A549 (cell line): ENCODE measurements around the gene SPRR3.

Experiments used
- BHLHE40 ChIP-seq: IDR thresholded peaks from 2 replicates; pipeline ENCODE4 v1.6.1; 2012; ENCODE audit warnings: low read depth, low read length, inconsistent platforms
- GATA3 ChIP-seq: IDR thresholded peaks from 2 replicates; pipeline ENCODE4 v1.6.1; 2012; ENCODE audit warnings: borderline replicate concordance
- JUN ChIP-seq, 2 experiments: fragments of >200 bp; sonication (Bioruptor Twin); formaldehyde crosslinking; IDR thresholded peaks; 2 replicates in 1 of 2; 3 replicates in 1 of 2; pipeline ENCODE4 v1.6.1; 2016 to 2017
- MAZ ChIP-seq: fragments of 150-350 bp; IDR thresholded peaks from 2 replicates; pipeline ENCODE4 v1.6.1; 2014; ENCODE audit warnings: antibody characterized with exemption, low read depth, low read length, borderline replicate concordance
- NR3C1 ChIP-seq: fragments of >200 bp; sonication (Bioruptor Twin); formaldehyde crosslinking; IDR thresholded peaks from 3 replicates; pipeline ENCODE4 v1.6.1; 2017
- PHF8 ChIP-seq: fragments of 200-600 bp; sonication (generic); IDR thresholded peaks from 2 replicates; pipeline ENCODE4 v1.6.1; 2016; ENCODE audit warnings: low read depth, mild to moderate bottlenecking, antibody characterized with exemption, moderate library complexity, borderline replicate concordance
- POLR2A ChIP-seq: IDR thresholded peaks from 2 replicates; pipeline ENCODE4 v1.6.1; 2012; ENCODE audit warnings: mild to moderate bottlenecking, low read length
- SMC3 ChIP-seq: fragments of >200 bp; sonication (Bioruptor Twin); formaldehyde crosslinking; IDR thresholded peaks from 3 replicates; pipeline ENCODE4 v1.6.1; 2018; ENCODE audit warnings: inconsistent platforms
- TF ChIP-seq, protein P1 (sequence below): fragments of >200 bp; sonication (Bioruptor Twin); formaldehyde crosslinking; IDR thresholded peaks from 3 replicates; pipeline ENCODE4 v1.5.1; 2016
- TF ChIP-seq, protein P2 (sequence below): IDR thresholded peaks from 2 replicates; pipeline ENCODE4 v1.6.1; 2012
- TF ChIP-seq, protein P3 (sequence below): fragments of 200-600 bp; sonication (generic); IDR thresholded peaks from 2 replicates; pipeline ENCODE4 v1.6.1; 2016; ENCODE audit warnings: antibody characterized with exemption, mild to moderate bottlenecking, moderate library complexity

DNA sequence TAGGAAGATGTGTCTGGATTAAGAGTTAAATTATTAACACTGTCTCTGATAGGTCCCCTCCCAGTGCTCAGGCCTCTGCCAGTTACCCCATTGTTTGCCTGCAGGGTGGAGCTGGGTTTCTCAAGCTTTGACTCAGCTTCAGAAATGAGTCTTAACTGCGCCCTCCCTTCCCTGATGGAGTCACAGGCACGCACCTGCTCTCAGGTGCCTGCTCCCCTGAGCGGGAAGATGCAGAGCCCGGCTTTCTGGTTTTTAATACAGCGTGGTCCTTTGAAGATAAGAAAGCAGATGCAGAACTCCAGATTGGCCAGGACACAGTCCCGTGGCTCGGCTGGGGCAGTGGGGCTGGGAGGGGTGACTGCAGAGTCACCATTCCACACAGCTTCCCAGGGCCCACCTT lies 34.3 kb upstream of the SPRR3 start:
- TF ChIP-seq, protein P1, sequence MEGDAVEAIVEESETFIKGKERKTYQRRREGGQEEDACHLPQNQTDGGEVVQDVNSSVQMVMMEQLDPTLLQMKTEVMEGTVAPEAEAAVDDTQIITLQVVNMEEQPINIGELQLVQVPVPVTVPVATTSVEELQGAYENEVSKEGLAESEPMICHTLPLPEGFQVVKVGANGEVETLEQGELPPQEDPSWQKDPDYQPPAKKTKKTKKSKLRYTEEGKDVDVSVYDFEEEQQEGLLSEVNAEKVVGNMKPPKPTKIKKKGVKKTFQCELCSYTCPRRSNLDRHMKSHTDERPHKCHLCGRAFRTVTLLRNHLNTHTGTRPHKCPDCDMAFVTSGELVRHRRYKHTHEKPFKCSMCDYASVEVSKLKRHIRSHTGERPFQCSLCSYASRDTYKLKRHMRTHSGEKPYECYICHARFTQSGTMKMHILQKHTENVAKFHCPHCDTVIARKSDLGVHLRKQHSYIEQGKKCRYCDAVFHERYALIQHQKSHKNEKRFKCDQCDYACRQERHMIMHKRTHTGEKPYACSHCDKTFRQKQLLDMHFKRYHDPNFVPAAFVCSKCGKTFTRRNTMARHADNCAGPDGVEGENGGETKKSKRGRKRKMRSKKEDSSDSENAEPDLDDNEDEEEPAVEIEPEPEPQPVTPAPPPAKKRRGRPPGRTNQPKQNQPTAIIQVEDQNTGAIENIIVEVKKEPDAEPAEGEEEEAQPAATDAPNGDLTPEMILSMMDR, result no peak
- TF ChIP-seq PHF8 (no peak), BHLHE40 (no peak), POLR2A (no peak), JUN (IDR thresholded peaks at IDR 0.05) (no peak), NR3C1 (no peak), GATA3 (no peak), SMC3 (no peak), MAZ (no peak)
- TF ChIP-seq, protein P2, sequence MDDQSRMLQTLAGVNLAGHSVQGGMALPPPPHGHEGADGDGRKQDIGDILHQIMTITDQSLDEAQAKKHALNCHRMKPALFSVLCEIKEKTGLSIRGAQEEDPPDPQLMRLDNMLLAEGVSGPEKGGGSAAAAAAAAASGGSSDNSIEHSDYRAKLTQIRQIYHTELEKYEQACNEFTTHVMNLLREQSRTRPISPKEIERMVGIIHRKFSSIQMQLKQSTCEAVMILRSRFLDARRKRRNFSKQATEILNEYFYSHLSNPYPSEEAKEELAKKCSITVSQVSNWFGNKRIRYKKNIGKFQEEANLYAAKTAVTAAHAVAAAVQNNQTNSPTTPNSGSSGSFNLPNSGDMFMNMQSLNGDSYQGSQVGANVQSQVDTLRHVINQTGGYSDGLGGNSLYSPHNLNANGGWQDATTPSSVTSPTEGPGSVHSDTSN, result no peak
- TF ChIP-seq, protein P3, sequence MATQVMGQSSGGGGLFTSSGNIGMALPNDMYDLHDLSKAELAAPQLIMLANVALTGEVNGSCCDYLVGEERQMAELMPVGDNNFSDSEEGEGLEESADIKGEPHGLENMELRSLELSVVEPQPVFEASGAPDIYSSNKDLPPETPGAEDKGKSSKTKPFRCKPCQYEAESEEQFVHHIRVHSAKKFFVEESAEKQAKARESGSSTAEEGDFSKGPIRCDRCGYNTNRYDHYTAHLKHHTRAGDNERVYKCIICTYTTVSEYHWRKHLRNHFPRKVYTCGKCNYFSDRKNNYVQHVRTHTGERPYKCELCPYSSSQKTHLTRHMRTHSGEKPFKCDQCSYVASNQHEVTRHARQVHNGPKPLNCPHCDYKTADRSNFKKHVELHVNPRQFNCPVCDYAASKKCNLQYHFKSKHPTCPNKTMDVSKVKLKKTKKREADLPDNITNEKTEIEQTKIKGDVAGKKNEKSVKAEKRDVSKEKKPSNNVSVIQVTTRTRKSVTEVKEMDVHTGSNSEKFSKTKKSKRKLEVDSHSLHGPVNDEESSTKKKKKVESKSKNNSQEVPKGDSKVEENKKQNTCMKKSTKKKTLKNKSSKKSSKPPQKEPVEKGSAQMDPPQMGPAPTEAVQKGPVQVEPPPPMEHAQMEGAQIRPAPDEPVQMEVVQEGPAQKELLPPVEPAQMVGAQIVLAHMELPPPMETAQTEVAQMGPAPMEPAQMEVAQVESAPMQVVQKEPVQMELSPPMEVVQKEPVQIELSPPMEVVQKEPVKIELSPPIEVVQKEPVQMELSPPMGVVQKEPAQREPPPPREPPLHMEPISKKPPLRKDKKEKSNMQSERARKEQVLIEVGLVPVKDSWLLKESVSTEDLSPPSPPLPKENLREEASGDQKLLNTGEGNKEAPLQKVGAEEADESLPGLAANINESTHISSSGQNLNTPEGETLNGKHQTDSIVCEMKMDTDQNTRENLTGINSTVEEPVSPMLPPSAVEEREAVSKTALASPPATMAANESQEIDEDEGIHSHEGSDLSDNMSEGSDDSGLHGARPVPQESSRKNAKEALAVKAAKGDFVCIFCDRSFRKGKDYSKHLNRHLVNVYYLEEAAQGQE, result no peak
